Fibroblast of lung (primary cell): ENCODE data around the gene NEURL1.

Experiments
- EZH2 ChIP-seq: IDR thresholded peaks from 2 replicates; pipeline ENCODE4 v1.5.1; 2012; ENCODE audit warnings: low read length, control low read depth, mild to moderate bottlenecking; ENCODE audit errors: missing control alignments
- TF ChIP-seq, protein P1 (sequence below), 2 donors: IDR thresholded peaks in 1 of 2; conservative IDR thresholded peaks in 1 of 2; 1 replicate in 1 of 2; 2 replicates in 1 of 2; pipeline ENCODE4 v1.5.1; 2011 to 2012; ENCODE audit warnings: low read length in 2 of 2, control low read depth in 1 of 2, inconsistent platforms in 1 of 2, low read depth in 1 of 2, mild to moderate bottlenecking in 1 of 2

DNA sequence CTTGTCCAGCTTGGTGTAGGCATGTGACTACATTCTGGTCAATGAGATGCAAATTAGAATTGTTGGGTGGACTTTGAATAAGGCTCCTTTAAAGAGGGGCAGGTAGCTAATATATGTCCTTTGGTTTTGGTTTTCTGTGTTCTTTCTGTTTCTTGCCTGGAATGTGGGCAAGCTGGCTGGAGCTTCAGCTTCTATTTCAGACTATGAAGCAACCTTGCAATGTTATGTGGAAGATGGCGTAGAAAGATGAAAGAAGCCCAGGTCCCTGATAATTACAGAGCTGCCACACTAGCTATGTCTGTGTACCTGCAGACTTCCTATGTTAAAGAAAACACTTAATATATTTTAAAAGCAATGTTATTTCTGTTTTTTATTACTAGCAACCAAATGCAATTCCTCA lies 46.2 kb downstream of the NEURL1 start:
- TF ChIP-seq, protein P1, sequence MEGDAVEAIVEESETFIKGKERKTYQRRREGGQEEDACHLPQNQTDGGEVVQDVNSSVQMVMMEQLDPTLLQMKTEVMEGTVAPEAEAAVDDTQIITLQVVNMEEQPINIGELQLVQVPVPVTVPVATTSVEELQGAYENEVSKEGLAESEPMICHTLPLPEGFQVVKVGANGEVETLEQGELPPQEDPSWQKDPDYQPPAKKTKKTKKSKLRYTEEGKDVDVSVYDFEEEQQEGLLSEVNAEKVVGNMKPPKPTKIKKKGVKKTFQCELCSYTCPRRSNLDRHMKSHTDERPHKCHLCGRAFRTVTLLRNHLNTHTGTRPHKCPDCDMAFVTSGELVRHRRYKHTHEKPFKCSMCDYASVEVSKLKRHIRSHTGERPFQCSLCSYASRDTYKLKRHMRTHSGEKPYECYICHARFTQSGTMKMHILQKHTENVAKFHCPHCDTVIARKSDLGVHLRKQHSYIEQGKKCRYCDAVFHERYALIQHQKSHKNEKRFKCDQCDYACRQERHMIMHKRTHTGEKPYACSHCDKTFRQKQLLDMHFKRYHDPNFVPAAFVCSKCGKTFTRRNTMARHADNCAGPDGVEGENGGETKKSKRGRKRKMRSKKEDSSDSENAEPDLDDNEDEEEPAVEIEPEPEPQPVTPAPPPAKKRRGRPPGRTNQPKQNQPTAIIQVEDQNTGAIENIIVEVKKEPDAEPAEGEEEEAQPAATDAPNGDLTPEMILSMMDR (conservative IDR thresholded peaks at IDR 0.05 in 1 of 2, IDR thresholded peaks at IDR 0.05 in 1 of 2; ENCODE audit: low read depth in 1 of 2, low read length in 2 of 2): no peak
- TF ChIP-seq EZH2: no peak
